Upper lobe of left lung (tissue), 6 donors: ENCODE measurements around the gene CLBA1. TPM values are rescaled to one million over a fixed set of nuclear protein-coding genes. Genes with fewer than 3 reads are reported as not detected.

ENCODE experiments used
- ATAC-seq, 2 donors: fragments of 200-7000 bp; cut with Tn5 transposase; one replicate each; pipeline ENCODE4 v1.9.1; 2022; ENCODE audit warnings: mild to moderate bottlenecking in 2 of 2, moderate library complexity in 2 of 2; ENCODE audit not compliant: low FRiP score in 2 of 2
- DNase-seq, 2 donors: peaks; one replicate each; pipeline ENCODE4 v3.0.0-alpha.2; 2019 to 2020
- H3K27ac ChIP-seq, 4 donors: fragments of 200-600 bp; sonication (generic); one replicate each; pipeline ENCODE4 v1.5.1; 2016 to 2019
- H3K27me3 ChIP-seq, 4 donors: fragments of 200-600 bp; sonication (generic); one replicate each; pipeline ENCODE4 v1.5.1; 2017 to 2019
- H3K36me3 ChIP-seq, 4 donors: fragments of 200-600 bp; sonication (generic); one replicate each; pipeline ENCODE4 v1.5.1; 2016 to 2019
- H3K4me1 ChIP-seq, 4 donors: fragments of 200-600 bp; sonication (generic); one replicate each; pipeline ENCODE4 v1.5.1; 2018 to 2019
- H3K4me3 ChIP-seq, 4 donors: fragments of 200-600 bp; sonication (generic); one replicate each; pipeline ENCODE4 v1.5.1; 2017 to 2019; ENCODE audit warnings: mild to moderate bottlenecking in 2 of 4, moderate library complexity in 1 of 4
- H3K9me3 ChIP-seq, 4 donors: fragments of 200-600 bp; sonication (generic); one replicate each; pipeline ENCODE4 v1.5.1; 2018 to 2019
- CTCF ChIP-seq, 6 experiments: fragments of 450-650 bp in 4 of 6; fragments of 200-600 bp in 2 of 6; sonication (generic) in 2 of 6; IDR thresholded peaks; one replicate each; pipeline ENCODE4 v1.5.1; 2016 to 2019; ENCODE audit warnings: antibody characterized with exemption in 6 of 6
- EP300 ChIP-seq, 4 donors: sonication (generic); formaldehyde crosslinking; IDR thresholded peaks; one replicate each; pipeline ENCODE4 v1.5.1; 2017; ENCODE audit warnings: antibody characterized with exemption in 4 of 4, control low read depth in 2 of 4
- POLR2A ChIP-seq, 4 donors: fragments of 450-650 bp; IDR thresholded peaks; one replicate each; pipeline ENCODE4 v1.5.1; 2016 to 2017; ENCODE audit warnings: antibody characterized with exemption in 4 of 4, mild to moderate bottlenecking in 2 of 4
- POLR2AphosphoS5 ChIP-seq, 2 donors: sonication (generic); formaldehyde crosslinking; IDR thresholded peaks; one replicate each; pipeline ENCODE4 v1.5.1; 2017; ENCODE audit warnings: antibody characterized with exemption in 2 of 2
- WGBS, 2 donors: methylation state at CpG; one replicate each; pipeline ENCODE4 v1.1.5; 2017 to 2018; 5-methylcytosine and 5-hydroxymethylcytosine counted together
- total RNA-seq, 6 donors: library from RNA; depleted of rRNA in 4 of 6; stranded (reverse); fragments of >200 nt in 4 of 6; gene quantifications; one replicate each; pipeline versions ENCODE4 v1.1.0 to v1.2.1, GENCODE V29; 2016 to 2021
- donor health status: DM: no; HTN: no; CAD: no; lungs with moderate emphysema.
- donor health status: DM: no; HTN: yes; CAD: no; lungs with severe emphysema.

The CLBA1 gene
- total RNA-seq, 6 donors from 2014 or later = 11.1 to 44.0 (median 13.3) TPM

GRCh38 chr14:104956290-104956890, 29.2 kb upstream of the CLBA1 start:
- TF ChIP-seq CTCF (IDR thresholded peaks at IDR 0.05) (no peak), POLR2A (IDR thresholded peaks at IDR 0.05) (no peak), EP300 (IDR thresholded peaks at IDR 0.05) (no peak), POLR2AphosphoS5 (IDR thresholded peaks at IDR 0.05) (no peak)
- DNase-seq = peak in 1 of 2 donors; percentile 31

DNA sequence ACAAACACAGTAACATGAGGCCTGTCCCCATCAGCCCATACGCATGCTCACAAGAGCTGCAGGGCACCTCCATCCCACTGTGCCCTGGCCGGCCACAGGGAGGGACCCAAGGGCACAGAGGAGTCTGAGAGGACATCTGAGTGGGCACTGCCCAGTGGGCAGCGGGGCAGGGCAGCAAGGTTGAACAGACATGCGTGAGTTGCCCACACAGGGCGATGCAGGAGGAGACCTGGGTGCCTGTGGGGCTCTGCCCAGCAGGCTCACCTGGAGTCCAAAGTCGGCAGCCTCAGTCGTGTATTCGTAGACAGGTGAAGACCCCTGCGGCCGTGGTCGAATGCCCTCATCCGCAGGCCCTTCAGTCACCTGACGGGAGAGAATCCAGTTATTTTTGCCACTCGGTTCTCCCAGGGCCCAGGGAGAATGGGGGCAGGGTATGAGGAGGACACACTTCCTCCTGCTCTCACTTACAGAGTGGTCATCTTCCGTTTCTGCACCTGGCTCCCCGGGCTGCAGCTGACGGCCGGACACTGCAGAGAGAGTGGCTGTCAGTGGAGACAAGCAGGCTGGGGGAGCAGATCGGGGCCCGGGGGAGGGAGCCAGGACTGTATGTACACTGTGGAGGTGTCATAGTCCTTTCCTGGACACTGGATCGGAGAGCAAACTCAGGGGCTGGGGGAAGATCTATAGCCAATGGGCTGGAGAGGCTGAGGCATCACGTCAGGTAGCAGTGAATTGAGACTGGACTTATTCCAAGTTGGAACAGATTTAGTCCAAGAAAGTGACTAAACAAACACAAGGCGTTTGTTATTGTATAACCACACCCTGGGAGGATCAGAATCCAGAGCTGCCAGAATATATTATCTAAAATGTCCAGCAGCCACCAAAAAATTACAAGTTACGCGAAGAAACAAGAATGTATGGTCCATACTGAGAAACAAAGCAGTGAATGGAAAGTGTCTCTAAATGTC, 28.2 kb upstream of the CLBA1 start:
- DNase-seq (peak in 1 of 2 donors; percentile 52), ATAC-seq (no peak)
- H3K9me3 ChIP-seq = no peaks in the 10 kb centered on the region
- no peaks in the 10 kb centered on the region for H3K4me1 ChIP-seq
- WGBS, 2 donors = 69 to 76% methylated on average over 13 to 25 of the region's 25 CpGs
- H3K36me3 ChIP-seq = no peaks in the 10 kb centered on the region
- no peak overlapping the region for H3K27ac ChIP-seq
- no peak for TF ChIP-seq POLR2AphosphoS5 (IDR thresholded peaks at IDR 0.05)
- TF ChIP-seq EP300 (IDR thresholded peaks at IDR 0.05) = no peak
- TF ChIP-seq CTCF (IDR thresholded peaks at IDR 0.05) = no peak
- TF ChIP-seq POLR2A (IDR thresholded peaks at IDR 0.05) = no peak
- no peak overlapping the region for H3K4me3 ChIP-seq
- H3K27me3 ChIP-seq = no peaks in the 10 kb centered on the region

More at GRCh38 chr14:104956290-104956890, 29.2 kb upstream of the CLBA1 start:
- WGBS, 2 donors = 86 to 89% methylated on average over 12 to 14 of the region's 14 CpGs
- Histone ChIP-seq H3K4me3 (no peak overlapping the region), H3K27ac (no peak overlapping the region), H3K4me1 (no peaks in the 10 kb centered on the region), H3K27me3 (no peaks in the 10 kb centered on the region), H3K9me3 (no peaks in the 10 kb centered on the region), H3K36me3 (no peaks in the 10 kb centered on the region)
- peak in 1 of 2 donors; percentile 61 for ATAC-seq

GRCh38 chr14:104964546-104964945, 21.0 kb upstream of the CLBA1 start:
- ATAC-seq = no peak
- Histone ChIP-seq H3K36me3 (no peaks in the 10 kb centered on the region), H3K4me1 (peaks cover 26 to 28% (median 27%) of the 10 kb centered on the region in 4 donors), H3K9me3 (no peaks in the 10 kb centered on the region), H3K4me3 (no peak overlapping the region), H3K27ac (no peak overlapping the region), H3K27me3 (no peaks in the 10 kb centered on the region)
- TF ChIP-seq EP300 (IDR thresholded peaks at IDR 0.05) (no peak), CTCF (IDR thresholded peaks at IDR 0.05) (no peak), POLR2A (IDR thresholded peaks at IDR 0.05) (no peak), POLR2AphosphoS5 (IDR thresholded peaks at IDR 0.05) (no peak)
- DNase-seq = no peak
- WGBS, 2 donors = 89 to 94% methylated on average over 7 of the region's 7 CpGs

GRCh38 chr14:104965561-104966231, 19.9 kb upstream of the CLBA1 start:
- TF ChIP-seq EP300 (IDR thresholded peaks at IDR 0.05) (no peak), POLR2A (IDR thresholded peaks at IDR 0.05) (no peak)
- peak in 1 of 2 donors; percentile 54 for DNase-seq
- Histone ChIP-seq H3K4me3 (no peak overlapping the region), H3K27me3 (no peaks in the 10 kb centered on the region), H3K9me3 (no peaks in the 10 kb centered on the region), H3K4me1 (peaks cover 28 to 31% (median 29%) of the 10 kb centered on the region in 4 donors), H3K27ac (peak overlapping the region in 1 of 4 donors; percentile 27), H3K36me3 (no peaks in the 10 kb centered on the region)
- WGBS, 2 donors = 80 to 84% methylated on average over 1 to 12 of the region's 13 CpGs
- no peak for ATAC-seq
